ENCODE measurements around the gene CSNK2A2.

- no peak for TF ChIP-seq ZNF274 (IDR thresholded peaks at IDR 0.05; ENCODE audit: low read depth, low read length)
- TF ChIP-seq YY1 (IDR thresholded peaks at IDR 0.05; ENCODE audit: insufficient read depth, insufficient read length): no peak
- TF ChIP-seq SUZ12 (IDR thresholded peaks at IDR 0.05; ENCODE audit: extremely low read depth, insufficient read depth, insufficient read length): no peak
Observed at GRCh38 chr16:58155839-58156238, 42.1 kb downstream of the CSNK2A2 start.
